ENCODE results near the gene CDK17.

Gene CDK17

DNA sequence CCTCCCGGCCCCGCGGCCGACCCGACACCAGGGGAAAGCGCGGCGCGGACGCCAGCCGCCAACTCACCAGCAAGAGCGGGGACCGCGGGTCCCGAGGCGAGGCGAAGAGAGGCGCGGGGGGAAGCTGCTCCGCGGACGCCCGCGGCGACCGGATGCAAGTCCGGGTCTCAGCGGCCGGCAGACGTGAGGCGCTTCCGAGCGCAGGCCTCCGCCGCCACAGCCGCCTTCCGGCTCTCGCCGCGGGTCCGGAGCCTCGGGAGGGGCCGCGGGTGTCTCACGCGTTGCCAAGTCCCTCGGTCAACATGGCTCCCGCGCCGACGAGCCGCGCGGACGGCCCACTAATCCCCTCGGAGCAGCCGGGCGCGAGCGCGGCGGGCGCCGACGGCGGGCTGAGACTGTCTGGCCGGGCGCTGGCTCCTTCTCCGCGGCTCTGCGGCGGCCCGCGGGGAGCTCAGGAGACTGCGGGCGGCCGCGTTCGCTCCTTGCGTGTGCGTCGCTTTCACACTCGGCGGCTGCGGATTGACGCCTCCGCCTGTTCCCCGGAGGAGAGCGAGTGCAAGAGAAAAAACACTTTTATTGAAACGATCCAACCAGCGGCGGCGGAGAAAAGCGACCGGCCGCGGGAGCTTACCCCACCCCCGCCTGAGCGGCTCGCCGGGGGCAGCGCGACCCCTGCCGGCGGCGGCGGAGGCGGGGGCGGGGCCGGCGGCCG lies at the start of gene CDK17:
Gene CDK17 (minus strand): TSS at position 521 of the 712 bp plus-strand sequence. CDS start 65,603 bp downstream, outside the sequence.
- TF ChIP-seq GATA3 (IDR thresholded peaks at IDR 0.05; ENCODE audit: low read depth, low read length) (no peak), GATA2 (IDR thresholded peaks at IDR 0.05; ENCODE audit: low read depth, low read length) (no peak)

DNA sequence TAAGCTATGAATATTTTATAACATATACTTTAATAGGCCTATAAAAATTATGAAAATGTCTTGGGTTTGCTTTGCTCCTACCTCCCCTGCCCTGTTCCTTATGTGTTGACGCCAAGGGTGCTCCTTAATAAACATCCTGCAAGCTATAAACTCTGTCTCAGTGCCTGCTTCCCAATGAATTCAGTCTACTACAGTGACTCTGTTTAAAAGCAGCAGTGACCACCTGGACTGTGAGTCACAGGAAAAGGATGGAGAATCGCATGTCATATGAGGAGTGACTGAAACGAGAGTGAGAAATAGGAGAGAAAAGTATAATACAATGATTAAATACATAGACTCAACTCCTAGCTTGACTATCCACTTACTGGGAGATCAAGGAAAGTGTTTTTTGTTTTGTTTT lies 48.1 kb upstream of the CDK17 start:
- TF ChIP-seq GATA3 (IDR thresholded peaks at IDR 0.05; ENCODE audit: low read depth, low read length) (no peak), GATA2 (IDR thresholded peaks at IDR 0.05; ENCODE audit: low read depth, low read length) (no peak)

DNA sequence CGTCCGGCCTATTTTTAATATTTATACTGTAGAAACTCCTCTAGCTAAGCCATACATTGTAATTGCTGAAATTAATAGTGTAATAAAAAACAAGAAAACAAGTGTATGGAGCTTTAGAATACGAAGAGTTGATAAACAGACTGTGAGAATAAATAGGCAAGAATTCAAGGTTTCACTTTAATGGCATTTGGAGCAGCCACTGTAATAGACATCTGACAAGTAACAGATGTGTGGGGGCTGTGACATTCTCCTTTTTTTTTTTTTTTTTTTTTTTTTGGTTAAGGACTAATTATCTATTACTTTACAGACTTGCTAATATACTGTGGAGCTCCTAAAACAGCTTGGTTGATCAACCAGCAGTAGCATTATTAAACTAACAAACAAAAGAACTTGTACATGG lies 47.0 kb upstream of the CDK17 start:
- TF ChIP-seq GATA3 (IDR thresholded peaks at IDR 0.05; ENCODE audit: low read depth, low read length) (no peak), GATA2 (IDR thresholded peaks at IDR 0.05; ENCODE audit: low read depth, low read length) (no peak)

DNA sequence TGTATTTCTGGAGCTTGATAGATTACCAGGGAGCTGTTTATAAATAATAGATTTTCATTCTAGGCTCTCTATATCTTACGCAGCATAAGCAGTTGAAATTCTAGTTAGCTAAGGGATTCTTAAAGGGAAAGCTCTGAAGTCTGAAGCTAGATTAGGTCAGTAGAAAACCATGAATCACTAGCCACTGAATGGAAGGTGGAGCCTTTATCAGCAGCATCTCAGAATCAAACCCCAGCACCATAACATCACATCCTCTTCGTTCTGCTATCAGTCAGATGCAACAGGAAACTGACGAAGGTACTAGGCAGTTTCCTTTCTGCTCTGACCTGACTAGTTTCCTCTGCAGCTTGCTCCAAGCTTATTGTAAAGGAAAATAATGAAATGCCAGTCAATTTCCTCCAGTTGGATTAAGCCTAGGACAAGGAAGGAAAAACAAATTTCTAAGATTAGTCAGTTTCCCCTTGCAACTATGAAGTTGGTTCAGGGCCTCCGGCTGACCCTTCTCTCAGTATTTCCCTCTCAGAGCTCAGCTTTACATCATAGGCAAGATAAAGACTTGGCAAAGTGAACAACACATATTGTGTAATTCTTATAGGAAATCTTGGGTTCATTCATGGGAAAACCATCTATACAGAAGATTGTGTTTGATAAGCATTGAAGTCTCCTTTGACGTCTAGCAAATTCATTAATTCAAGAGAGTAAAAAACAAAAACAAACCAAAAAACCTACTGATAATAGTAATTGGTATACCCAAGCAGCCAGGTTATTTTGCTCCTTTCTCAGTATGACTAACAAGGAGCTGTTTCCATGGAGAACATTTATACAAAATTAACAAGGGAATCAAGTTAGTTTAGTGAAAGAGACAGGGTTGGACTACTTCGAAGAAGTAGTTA lies 45.7 kb upstream of the CDK17 start:
- TF ChIP-seq GATA2 (IDR thresholded peaks at IDR 0.05; ENCODE audit: low read depth, low read length) (peak; percentile 41; the same call in 1 of the 2 replicates), GATA3 (IDR thresholded peaks at IDR 0.05; ENCODE audit: low read depth, low read length) (no peak)

DNA sequence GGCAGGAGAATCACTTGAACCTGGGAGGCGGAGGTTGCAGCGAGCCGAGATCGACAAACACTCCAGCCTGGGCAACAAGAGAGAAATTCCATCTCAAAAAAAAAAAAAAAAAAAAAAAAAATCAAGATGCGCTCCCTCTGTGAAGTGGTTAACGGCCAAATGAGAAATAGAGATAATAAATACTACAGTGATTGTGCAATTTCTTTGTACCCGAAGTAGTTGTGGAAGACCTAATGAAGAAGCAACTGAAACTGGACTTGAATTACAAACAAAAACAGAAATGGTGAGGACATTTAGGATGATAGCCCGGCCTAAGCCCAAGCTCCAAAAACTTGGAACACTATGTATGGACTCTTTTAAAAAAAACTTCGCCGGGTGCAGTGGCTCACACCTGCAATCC lies 44.2 kb upstream of the CDK17 start:
- TF ChIP-seq GATA3 (IDR thresholded peaks at IDR 0.05; ENCODE audit: low read depth, low read length), result no peak
- TF ChIP-seq GATA2 (IDR thresholded peaks at IDR 0.05; ENCODE audit: low read depth, low read length), result no peak

DNA sequence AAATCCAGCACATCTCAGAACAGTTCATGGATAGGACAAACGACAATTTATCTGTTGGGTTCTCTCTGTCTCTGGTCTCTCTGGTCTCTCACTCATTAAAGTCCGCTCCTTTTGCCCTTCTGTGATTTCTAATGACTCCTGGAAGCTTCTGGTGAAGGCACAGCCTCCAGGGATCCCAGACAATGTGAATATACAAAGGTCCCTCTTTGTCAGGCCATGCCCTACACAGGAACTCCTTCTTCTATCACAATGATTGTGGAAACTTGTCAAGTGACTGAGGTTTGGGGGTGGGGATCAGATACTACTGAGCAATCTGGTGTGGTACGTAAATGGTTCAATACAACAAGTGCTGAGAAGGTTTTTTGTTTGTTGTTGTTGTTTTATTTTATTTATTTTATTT lies 42.7 kb upstream of the CDK17 start:
- TF ChIP-seq GATA2 (IDR thresholded peaks at IDR 0.05; ENCODE audit: low read depth, low read length), result no peak
- no peak for TF ChIP-seq GATA3 (IDR thresholded peaks at IDR 0.05; ENCODE audit: low read depth, low read length)

DNA sequence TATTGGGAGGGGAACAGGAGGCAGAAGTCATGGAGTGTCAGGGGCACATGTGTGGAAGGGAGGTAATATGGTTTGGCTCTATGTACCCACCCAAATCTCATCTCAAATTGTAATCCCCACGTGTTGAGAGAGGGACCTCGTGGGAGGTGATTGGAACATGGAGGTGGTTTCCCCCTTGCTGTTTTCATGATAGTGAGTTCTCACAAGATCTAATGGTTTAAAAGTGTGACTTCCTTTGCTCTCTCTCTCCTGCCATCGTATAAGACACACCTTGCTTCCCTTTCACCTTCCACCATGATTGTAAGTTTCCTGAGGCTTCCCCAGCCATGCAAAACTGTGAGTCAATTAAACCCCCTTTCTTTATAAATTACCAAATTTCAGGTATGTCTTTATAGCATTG lies 41.6 kb upstream of the CDK17 start:
- TF ChIP-seq GATA3 (IDR thresholded peaks at IDR 0.05; ENCODE audit: low read depth, low read length) (no peak), GATA2 (IDR thresholded peaks at IDR 0.05; ENCODE audit: low read depth, low read length) (no peak)

DNA sequence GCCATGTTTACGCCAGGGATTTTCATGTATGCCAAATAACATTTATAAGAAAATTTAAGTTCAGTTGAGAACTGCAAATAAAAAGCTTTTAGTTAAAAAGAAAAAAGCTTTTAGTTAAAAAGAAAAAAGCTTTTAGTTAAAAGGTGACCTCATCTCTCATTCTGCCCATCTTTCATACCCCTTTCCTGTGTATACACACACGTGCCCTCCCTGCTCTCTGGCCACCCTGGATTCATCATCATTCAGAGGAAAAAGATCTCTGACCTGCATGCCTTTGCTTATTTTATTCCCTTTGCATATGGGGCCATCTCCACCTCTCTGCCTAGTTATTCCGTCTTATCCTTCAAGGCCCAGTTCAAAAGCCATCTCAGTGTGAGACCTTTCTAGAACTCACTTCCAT lies 38.1 kb upstream of the CDK17 start:
- no peak for TF ChIP-seq GATA2 (IDR thresholded peaks at IDR 0.05; ENCODE audit: low read depth, low read length)
- TF ChIP-seq GATA3 (IDR thresholded peaks at IDR 0.05; ENCODE audit: low read depth, low read length), result no peak

DNA sequence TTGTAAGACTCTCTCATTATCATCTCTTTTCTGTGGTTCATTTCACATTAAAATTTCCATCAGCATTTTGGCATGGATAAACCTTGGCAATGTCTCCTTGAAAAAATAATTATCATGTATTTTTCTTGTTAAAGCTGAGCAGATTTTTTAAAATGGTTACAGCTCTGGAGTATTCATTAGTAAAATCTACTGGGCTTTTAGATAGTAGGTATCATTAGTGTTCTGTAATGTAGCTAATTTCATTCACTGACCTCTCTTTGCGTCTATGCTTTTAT lies 36.9 kb upstream of the CDK17 start:
- no peak for TF ChIP-seq GATA3 (IDR thresholded peaks at IDR 0.05; ENCODE audit: low read depth, low read length)
- no peak for TF ChIP-seq GATA2 (IDR thresholded peaks at IDR 0.05; ENCODE audit: low read depth, low read length)

DNA sequence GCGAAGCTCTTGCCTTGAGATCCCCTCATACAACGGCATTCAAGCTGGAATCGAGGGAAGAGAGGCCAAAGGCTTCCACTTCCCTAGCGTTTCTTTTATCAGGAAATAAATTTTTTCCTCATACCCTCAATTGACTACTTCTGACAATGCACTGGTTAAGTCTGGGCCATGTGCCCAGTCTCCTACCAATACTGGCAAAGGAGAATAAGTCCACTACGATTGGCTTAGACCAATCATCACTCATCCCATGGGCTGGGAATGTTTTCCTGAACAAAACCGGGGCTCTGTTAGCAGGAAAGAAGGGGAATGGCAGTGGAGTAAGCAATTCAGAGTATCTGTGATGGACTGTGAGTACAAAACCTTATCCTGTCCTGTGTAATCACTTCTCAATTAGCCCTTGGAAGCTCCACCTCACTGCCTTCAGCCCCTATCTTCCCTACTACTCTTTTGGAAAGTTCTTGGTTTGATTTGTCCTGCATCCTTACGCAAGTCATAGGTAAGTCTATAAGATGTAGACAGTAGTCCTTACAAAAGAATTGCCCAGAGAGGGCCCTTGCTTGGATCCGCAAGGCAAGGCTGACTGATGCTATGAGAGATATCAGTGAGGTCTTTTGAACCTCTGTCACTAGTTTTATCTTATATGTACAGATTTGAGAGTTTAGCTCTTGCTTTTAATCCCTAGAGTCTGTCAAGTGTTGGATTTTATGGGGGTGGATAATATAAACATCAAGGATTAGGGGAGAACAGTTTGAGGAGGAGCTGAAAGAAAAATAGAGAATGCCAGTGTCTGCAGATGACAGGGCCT lies 36.3 kb upstream of the CDK17 start:
- TF ChIP-seq GATA2 (IDR thresholded peaks at IDR 0.05; ENCODE audit: low read depth, low read length) (no peak), GATA3 (IDR thresholded peaks at IDR 0.05; ENCODE audit: low read depth, low read length) (no peak)

DNA sequence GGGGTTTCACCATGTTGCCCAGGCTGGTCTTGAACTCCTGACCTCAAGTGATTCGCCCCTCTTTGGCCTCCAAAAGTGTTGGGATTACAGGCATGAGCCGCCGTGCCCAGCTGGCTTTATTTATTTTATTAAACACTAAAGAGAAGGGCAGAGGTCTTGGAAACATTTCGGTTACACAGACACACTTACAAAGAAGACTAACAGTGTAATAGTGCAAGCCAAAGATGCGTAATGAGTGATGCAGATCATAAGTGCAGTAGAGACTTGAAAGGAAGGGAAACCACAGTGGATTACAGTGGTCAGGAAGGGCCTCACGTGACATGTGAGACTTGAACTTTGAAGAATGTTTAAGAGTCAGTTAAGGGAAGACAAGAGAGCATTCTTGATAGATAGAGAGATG lies 33.9 kb upstream of the CDK17 start:
- TF ChIP-seq GATA3 (IDR thresholded peaks at IDR 0.05; ENCODE audit: low read depth, low read length) (no peak), GATA2 (IDR thresholded peaks at IDR 0.05; ENCODE audit: low read depth, low read length) (no peak)

DNA sequence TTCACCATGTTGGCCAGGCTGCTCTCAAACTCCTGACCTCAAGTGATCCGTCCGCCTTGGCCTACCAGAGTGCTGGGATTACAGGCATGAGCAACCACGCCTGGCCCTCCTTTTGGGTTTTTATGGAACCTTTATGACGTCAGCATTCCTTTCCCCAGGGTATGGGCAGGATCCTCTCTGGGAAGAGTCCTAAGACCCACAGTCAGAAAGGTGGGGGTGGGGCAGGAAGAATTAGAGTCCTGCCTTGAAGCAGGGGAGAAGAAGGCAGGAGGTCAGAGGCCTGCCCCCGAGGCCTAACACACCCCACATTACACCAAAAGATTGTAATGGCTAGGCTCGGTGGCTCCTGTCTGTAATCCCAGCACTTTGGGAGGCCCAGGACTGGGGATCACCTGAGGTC lies 30.8 kb upstream of the CDK17 start:
- TF ChIP-seq GATA2 (IDR thresholded peaks at IDR 0.05; ENCODE audit: low read depth, low read length) (no peak), GATA3 (IDR thresholded peaks at IDR 0.05; ENCODE audit: low read depth, low read length) (no peak)

DNA sequence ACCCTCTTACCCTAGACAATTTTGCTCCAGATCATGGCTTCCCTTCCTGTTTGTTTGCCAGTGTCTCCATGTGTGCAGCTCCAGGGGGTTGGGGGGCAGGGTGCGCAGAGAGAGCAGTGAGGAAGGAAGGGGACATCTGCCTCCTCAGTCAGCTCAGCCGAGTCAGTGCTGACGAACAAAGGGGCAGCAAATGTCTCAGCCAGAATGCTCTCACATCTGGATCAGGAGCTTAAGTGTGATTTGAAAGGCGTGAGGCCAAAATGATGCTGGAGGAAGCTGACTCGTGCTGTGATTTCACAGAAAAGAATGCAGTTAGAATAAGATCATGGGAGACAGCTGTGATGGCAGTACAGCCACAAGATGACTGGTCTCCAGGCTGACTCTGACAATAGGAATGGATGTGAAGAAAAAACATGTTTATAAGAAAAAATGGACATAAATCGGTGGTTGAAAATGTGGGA lies 27.1 kb upstream of the CDK17 start:
- no peak for TF ChIP-seq GATA2 (IDR thresholded peaks at IDR 0.05; ENCODE audit: low read depth, low read length)
- no peak for TF ChIP-seq GATA3 (IDR thresholded peaks at IDR 0.05; ENCODE audit: low read depth, low read length)

DNA sequence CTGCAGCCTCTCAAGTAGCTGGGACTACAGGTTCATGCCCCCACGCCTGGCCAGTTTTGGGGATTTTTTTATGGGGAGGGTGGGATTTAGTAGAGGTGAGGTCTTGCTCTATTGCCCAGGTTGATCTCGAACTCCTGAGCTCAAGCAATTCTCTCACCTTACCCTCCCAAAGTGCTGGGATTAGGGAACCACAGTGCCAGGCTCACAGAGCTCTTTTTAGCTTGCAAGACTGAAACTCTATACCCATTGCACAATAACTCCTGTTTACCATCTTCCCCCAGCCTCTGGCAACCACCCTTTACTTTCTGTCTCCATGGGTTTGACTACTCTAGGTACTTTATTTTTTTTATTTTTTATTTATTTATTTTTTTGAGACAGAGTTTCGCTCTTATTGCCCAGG lies 25.7 kb upstream of the CDK17 start:
- TF ChIP-seq GATA3 (IDR thresholded peaks at IDR 0.05; ENCODE audit: low read depth, low read length) (no peak), GATA2 (IDR thresholded peaks at IDR 0.05; ENCODE audit: low read depth, low read length) (no peak)

Measured in SH-SY5Y (cell line).